HPDE6-E6E7 (cell line): Measurements from ENCODE around the gene ZFP3.
"Not testable (repeated sequence)": the region's sequence is repeated elsewhere in the genome, so short reads cannot be mapped to it uniquely, and the experiment has no call there.

Experiments used
- DNase-seq: peaks from one replicate; pipeline ENCODE4 v3.0.0; 2011; ENCODE audit warnings: missing footprints; ENCODE audit errors: extremely low spot score

ZFP3 gene

DNA sequence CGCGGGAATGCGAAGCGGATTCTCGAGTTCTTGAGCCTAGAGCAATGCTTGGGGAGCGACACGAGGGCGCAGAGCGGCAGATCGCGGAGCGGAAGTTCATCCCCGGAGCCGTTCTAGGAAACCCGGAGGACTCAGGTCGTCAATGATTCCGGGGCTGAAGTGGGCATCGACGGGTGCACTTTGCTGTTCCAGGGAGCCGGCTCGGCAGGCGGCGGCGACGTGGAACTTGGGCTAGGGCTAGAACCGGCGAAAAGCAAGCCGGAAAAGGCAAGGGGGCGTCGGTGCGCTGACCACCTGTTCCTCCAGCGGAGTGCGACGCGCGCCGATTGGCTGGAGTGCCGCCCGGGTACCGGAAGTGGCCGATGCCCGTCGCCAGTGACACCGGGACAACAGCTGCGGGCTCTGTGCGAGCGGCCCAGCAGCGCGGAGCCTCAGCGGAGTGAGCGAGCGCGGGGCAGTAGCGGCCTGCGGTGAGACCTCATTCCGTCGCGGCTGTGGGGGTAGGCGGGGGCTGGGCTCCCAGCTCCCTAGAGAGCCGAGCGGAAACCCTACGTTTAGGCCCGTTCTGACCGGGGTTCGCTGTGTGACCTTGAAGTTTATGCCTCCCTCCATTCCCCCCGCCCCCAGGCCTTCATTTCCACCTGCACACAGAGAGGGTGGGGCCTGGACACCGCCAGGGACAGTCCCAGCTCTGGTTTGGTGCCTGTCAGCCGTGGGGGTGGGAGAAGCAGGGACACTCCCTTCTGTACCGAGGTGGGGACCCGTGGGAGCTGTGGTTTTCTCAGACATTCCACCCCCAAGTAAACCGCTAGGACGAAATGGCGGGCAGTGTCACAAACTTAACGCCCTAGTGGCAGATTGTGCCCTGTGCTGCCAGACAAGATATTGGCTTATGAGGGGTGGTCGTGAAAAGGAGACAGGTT lies at the start of gene ZFP3:
Gene ZFP3, plus strand, starts transcription at position 362 of the 923 bp plus-strand sequence. CDS start 13,038 bp downstream, outside the sequence.
- peak; percentile 63 for DNase-seq

- DNase-seq, result not testable (repeated sequence)
Measured at GRCh38 chr17:5030168-5030567, 48.1 kb upstream of the ZFP3 start.

DNA sequence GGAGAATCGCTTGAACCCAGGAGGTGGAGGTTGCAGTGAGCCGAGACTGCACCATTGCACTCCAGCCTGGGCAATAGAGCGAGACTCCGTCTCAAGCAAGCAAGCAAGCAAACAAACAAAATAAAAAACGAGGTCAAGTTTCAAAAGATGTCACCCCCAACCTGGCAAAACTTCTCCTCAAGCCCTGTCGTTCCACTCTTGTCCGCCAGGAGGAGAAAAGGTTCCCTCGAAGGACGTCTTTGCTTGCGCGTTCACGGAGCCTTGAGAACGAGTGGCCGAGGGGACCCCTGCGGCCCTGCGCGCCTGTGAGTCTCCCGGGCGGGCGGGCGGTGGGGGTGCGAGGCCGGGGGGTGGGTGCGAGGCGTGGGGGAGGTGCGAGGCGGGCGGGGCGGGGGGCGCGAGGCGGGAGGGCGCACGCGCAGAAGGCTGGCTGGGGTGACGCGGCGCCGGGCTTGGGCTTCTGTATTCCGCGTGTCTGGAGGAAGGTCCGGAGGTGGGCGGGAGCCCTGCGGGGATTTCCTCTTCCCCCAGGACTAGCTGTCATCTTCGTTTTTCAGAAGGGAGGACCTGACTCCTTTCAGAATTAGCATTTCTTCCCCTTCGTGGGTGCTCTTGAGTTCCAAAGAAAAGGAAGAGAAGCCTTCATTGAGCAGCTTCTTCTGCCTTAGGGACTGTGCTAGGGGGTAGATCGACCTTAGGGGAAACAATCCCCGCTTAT lies 46.7 kb upstream of the ZFP3 start:
- DNase-seq, result peak; percentile 42

- no peak for DNase-seq
Measured at GRCh38 chr17:5032865-5033264, 45.4 kb upstream of the ZFP3 start.

- no peak for DNase-seq
Measured at GRCh38 chr17:5033352-5034015, 44.8 kb upstream of the ZFP3 start.

- no peak for DNase-seq
Measured at GRCh38 chr17:5034063-5034462, 44.2 kb upstream of the ZFP3 start.

DNA sequence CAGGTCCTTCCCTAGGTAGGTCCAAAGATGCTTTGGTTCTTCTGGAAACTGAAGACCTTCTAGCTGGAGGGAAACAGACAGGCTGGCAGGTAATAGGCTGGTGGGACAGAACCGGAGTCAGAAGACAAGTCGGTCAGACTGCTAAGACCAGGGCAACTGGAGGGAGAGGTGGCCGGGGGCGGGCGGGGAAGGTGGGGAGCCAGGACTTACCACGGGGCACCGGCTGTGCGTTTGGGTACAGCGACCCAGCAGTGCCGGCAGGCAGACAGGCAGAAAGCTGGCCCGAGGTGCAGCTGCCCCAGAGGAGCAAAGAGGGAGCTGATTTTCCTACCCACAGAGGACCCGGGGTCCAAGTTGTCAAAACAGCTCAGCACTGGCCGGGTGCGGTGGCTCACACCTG lies 43.6 kb upstream of the ZFP3 start:
- no peak for DNase-seq

DNA sequence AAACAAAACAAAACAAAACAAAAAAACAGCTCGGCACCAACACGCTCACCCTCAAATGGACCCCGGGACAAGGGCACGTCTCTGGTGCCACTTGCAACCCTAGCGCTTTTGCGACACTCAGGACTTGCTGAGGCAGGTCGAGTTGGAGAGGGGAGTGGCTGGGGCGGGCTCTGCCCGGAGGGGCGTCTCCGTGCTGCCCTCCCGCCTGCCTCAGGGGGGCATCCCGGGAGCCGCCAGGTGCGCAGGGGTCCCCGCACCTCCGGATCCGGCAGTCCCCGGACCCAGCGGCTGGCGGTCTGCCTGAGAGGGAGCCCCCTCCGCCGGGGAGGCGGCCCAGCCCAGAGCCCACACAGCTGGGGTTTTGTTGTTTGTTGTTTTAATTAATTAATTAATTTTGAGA lies 43.0 kb upstream of the ZFP3 start, which contains the start of gene SLC52A1:
Gene SLC52A1, minus strand, starts transcription at position 112 of the 400 bp plus-strand sequence. CDS start 820 bp downstream, outside the sequence.
- no peak for DNase-seq

GRCh38 chr17:5042157-5043022 lies 35.9 kb upstream of the ZFP3 start:
- no peak for DNase-seq

DNA sequence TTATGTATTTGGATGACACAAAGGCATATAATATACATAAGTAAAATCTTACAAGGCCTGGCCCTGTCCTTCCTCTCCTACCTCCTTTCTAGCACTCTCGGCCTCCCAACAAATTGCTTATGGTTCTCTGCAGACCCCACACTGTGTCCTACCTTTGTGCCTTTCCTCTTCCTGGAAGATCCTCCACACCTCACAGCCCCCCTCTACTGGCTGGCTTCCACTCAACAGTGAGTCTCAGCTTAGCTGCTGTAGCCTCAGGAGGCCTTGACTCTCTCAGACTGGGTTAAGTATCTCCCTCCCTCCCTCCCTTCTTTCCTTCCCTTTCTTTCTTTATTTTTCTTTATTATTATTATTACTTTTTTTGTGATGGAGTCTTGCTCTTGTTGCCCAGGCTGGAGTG lies 34.7 kb upstream of the ZFP3 start:
- no peak for DNase-seq

DNA sequence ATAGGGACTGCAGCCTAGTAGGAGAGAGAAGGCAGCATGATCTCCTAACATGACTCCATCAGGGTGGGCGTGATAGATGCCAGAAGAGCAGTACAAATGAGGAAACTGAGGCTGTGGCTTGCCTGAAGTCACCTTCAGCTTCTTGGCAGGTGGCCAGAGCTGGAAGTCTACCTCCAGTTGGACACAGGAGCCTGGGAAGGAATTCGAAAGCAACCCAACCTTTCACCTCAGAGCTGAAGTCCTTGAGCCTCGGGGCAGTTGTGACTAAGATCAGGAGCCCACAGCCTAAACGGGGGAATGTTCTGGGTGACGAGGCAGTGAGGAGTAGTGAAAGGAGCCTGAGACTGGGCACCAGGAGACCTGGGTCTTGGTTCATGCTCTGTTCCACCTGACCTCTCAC lies 33.6 kb upstream of the ZFP3 start:
- no peak for DNase-seq

GRCh38 chr17:5045496-5045895 lies 32.8 kb upstream of the ZFP3 start:
- DNase-seq, result no peak

DNA sequence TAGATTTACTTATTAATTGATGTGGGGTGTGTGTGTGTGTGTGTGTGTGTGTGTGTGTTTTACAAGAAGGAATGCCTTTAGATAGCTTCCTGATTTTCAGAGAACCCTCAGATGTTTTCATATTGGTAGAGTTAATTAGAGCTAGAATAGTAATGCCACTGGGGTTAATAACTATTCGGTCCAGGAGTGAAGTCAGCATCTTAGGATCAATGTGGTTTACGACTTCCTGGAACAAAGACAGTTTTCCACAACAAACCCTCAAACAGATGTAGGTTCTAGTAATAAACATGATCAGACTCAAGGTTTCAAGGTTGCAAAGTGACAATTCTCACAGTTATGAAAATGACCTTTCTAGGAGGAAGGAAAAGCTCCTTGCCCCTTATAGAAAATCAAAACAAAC lies 30.8 kb upstream of the ZFP3 start:
- no peak for DNase-seq

DNA sequence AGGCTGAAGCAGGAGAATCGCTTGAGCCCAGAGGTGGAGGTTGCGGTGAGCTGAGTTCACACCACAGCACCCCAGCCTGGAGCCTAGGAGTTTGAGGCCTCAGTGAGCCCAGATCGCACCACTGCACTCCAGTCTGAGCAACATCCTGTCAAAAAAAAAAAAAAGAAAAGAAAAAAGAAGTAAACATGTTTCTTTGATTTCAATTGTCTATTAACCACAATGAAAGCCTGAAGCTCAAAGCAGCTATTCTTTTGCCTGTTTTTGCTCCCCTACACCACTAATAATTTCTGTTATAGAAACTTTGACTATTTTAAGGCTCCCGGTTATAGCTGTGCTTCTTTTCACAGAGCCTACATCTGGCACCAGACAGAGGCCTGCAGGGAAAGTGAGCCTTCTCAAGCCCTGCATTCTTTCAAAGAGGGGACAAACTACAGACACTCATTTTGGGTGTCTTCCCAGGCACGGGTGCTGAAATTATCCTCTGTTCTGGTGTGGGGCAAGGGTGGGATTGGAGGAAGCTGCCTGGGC lies 28.9 kb upstream of the ZFP3 start:
- no peak for DNase-seq

DNA sequence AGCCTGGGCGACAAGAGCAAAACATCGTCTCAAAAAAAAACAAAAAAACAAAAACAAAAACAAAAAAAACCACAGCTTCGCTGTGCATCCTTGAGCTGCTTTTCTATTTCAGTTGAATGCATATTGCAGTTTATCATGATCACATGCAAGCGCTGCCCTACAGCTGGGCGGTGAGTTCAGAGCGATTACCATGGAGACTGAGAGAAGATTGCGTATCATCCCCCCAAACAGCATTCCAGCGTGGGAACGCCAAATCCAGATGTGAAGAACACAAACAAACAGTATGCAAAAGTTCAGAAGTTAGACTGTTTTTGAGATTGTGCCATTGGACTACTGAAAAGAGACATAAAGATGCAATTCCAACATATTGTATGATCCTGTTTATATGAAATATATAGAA lies 28.0 kb upstream of the ZFP3 start:
- no peak for DNase-seq

GRCh38 chr17:5055543-5055942 lies 22.7 kb upstream of the ZFP3 start:
- no peak for DNase-seq

DNA sequence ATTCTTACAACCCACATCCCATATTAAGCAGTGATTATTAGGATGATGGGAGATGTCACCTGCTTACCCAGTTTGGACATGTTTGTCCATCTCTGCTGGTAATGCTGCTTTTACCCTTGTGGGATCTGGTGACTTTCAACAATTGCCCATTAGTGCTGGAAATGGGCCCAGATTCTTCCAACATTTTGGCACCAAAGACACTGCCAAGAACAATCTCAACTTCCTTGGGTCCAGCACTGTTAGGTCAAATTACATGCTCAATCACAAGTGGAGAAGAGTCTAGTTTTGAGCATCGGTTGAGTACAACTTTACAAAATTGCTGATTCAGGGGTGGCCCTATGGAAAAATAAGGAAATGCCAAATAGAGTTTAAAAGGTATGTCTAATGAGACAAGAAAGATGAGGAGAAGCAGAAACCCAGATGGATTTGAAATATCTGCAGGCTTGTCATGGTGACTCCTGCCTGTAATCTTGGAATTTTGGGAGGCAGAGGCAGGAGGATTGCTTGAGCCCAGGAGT lies 13.0 kb upstream of the ZFP3 start:
- DNase-seq, result no peak

- DNase-seq, result no peak
Measured at GRCh38 chr17:5068236-5068635, 10.0 kb upstream of the ZFP3 start.

GRCh38 chr17:5069724-5070123 lies 8.5 kb upstream of the ZFP3 start:
- peak; percentile 26 for DNase-seq

GRCh38 chr17:5075472-5075871 lies 2.8 kb upstream of the ZFP3 start:
- not testable (repeated sequence) for DNase-seq

GRCh38 chr17:5077275-5077674 lies 992 bp upstream of the ZFP3 start:
- DNase-seq, result not testable (repeated sequence)
